PFSK-1 (cell line): ENCODE measurements around the gene HDC.

Source experiments
- FOXP2 ChIP-seq: optimal IDR thresholded peaks from 2 replicates; pipeline ENCODE3; 2011; ENCODE audit warnings: borderline replicate concordance, control low read depth, inconsistent platforms; ENCODE audit not compliant: insufficient read depth; ENCODE audit errors: extremely low read length, extremely low read depth
- POLR2AphosphoS5 ChIP-seq: IDR thresholded peaks from 2 replicates; pipeline ENCODE4 v1.6.1; 2012; ENCODE audit warnings: low read depth, mild to moderate bottlenecking, control low read depth, low read length, moderate library complexity
- SIN3A ChIP-seq: IDR thresholded peaks from 2 replicates; pipeline ENCODE4 v1.6.1; 2012; ENCODE audit warnings: mild to moderate bottlenecking, low read length, moderate library complexity, borderline replicate concordance; ENCODE audit not compliant: insufficient read depth
- TAF1 ChIP-seq: IDR thresholded peaks from 2 replicates; pipeline ENCODE4 v1.6.1; 2012; ENCODE audit warnings: low read length, control low read depth, borderline replicate concordance; ENCODE audit not compliant: insufficient read depth
- TF ChIP-seq, protein P1 (sequence below), 2 experiments: IDR thresholded peaks; 2 replicates each; pipeline versions ENCODE4 v1.6.1 to v1.8.0; 2011 to 2012; ENCODE audit warnings: low read depth in 2 of 2, low read length in 2 of 2, control low read depth in 1 of 2, inconsistent platforms in 1 of 2, mild to moderate bottlenecking in 1 of 2, moderate library complexity in 1 of 2; ENCODE audit not compliant: insufficient read depth in 1 of 2

Gene HDC

DNA sequence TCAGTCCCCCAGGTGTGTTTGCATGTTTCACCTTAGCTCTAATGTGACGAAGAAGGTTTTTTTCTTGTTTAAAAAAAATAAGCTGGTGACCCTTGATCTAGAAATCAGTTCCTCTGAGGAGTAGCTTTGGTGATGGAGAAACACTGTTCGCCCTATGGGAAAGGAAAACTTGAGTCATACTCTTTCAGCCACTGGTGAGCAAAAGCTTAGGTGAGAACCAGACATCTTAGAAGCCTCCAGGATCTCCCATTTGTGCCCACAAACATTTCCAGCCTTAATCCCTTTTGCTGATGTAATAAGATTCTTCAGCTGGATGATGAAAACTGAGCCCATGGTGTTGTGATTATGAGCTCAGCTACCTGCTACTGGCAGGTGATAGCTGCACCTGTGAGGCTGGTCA lies 45.7 kb downstream of the HDC start:
- TF ChIP-seq, protein P1, sequence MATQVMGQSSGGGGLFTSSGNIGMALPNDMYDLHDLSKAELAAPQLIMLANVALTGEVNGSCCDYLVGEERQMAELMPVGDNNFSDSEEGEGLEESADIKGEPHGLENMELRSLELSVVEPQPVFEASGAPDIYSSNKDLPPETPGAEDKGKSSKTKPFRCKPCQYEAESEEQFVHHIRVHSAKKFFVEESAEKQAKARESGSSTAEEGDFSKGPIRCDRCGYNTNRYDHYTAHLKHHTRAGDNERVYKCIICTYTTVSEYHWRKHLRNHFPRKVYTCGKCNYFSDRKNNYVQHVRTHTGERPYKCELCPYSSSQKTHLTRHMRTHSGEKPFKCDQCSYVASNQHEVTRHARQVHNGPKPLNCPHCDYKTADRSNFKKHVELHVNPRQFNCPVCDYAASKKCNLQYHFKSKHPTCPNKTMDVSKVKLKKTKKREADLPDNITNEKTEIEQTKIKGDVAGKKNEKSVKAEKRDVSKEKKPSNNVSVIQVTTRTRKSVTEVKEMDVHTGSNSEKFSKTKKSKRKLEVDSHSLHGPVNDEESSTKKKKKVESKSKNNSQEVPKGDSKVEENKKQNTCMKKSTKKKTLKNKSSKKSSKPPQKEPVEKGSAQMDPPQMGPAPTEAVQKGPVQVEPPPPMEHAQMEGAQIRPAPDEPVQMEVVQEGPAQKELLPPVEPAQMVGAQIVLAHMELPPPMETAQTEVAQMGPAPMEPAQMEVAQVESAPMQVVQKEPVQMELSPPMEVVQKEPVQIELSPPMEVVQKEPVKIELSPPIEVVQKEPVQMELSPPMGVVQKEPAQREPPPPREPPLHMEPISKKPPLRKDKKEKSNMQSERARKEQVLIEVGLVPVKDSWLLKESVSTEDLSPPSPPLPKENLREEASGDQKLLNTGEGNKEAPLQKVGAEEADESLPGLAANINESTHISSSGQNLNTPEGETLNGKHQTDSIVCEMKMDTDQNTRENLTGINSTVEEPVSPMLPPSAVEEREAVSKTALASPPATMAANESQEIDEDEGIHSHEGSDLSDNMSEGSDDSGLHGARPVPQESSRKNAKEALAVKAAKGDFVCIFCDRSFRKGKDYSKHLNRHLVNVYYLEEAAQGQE (IDR thresholded peaks at IDR 0.05; ENCODE audit: insufficient read depth in 1 of 2, low read depth in 2 of 2, low read length in 2 of 2): no peak
- TF ChIP-seq TAF1: no peak
- TF ChIP-seq SIN3A: no peak
- TF ChIP-seq POLR2AphosphoS5: no peak
- no peak for TF ChIP-seq FOXP2

DNA sequence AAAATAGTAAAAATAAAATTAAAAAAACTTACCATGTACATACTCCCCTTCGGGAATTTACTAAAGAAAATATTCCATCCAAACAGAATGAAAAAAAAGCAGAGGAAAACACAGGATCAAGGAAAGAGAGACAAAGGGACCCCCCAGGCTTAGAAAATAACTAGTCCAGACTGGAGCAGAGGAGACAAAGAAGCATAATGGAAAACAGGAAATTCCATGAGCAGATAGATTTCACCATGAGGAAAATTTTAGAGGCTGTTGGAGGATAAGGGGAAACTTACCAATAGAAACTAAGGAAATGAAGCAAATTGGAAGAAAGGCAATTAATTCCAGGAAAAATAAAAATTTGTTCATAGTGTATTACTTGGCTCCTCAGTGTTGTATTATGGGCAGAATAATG lies 46.8 kb downstream of the HDC start:
- TF ChIP-seq FOXP2: no peak
- TF ChIP-seq TAF1: no peak
- no peak for TF ChIP-seq POLR2AphosphoS5
- TF ChIP-seq, protein P1 (IDR thresholded peaks at IDR 0.05; ENCODE audit: insufficient read depth in 1 of 2, low read depth in 2 of 2, low read length in 2 of 2): no peak

DNA sequence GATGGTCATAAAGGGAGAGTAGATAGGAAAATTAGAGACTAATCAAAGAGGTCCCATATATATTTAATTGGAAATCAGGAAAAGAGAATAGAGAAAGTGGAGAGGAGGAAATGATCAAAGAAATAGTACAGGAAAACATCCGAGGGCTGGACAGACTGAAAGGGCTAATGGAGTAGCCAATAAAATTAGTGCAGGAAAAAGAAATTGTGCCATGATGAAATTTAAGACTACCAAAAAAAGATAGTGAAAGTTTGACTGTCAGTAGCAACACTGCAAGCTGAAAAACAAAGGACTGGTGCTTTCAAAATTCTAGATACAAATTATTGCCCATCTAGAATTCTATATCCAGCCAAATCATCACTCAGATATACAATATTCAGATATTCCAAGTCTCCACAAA lies 47.2 kb downstream of the HDC start:
- TF ChIP-seq POLR2AphosphoS5: no peak
- TF ChIP-seq TAF1: no peak
- no peak for TF ChIP-seq SIN3A
- TF ChIP-seq FOXP2: no peak
- TF ChIP-seq, protein P1 (IDR thresholded peaks at IDR 0.05; ENCODE audit: insufficient read depth in 1 of 2, low read depth in 2 of 2, low read length in 2 of 2): no peak

DNA sequence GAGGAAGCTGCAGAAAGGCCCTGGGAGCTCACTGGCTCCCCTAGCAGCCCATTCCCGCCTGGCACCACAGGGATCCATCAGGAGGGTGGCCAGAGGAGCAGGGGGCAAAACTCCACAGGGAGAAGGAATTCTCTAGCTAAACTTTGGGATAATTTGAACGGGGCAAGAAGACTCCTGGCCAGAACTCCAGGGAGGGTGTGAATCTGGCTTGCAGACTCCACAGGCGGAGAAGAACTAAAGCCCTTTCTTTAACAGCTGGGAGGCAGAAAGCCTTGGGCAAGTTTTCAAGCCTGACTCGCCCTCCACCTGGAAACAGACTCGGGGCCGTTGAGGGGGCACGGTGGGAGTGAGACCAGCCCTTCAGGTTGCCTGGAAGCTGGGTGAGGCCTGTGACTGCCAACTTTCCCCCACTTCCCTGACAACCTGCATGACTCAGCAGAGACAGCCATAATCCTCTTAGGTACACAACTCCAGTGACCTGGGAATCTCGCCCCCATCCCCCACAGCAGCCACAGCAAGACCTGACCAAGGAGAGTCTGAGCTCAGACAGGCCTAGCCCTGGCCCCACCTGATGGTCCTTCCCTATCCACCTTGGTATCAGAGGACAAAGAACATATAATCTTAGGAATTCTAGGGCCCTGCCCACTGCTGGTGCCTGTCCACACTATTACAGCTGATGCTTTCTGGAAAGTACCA lies 54.9 kb downstream of the HDC start:
- TF ChIP-seq, protein P1 (IDR thresholded peaks at IDR 0.05; ENCODE audit: insufficient read depth in 1 of 2, low read depth in 2 of 2, low read length in 2 of 2): no peak
- no peak for TF ChIP-seq FOXP2
- TF ChIP-seq SIN3A: no peak
- TF ChIP-seq POLR2AphosphoS5: no peak
- no peak for TF ChIP-seq TAF1

DNA sequence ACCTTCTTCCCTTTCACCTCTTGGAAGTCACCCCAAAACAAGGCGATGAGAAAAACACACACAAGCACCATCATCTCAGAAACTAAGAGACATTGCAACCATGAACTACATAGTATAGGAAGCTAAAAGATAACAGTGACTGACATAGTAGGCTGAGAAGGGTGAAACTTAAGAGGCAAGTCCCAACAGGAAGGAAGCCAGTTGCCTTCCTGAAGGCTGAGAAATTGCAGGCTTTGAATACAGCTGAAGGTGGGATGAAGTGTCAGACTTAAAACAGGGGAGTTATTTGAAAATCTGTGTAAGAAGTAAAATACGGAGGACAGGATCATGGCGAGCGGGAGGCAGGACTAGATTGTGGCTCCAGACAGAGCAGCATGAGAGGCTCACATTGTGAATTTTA lies 55.7 kb downstream of the HDC start:
- TF ChIP-seq, protein P1 (IDR thresholded peaks at IDR 0.05; ENCODE audit: insufficient read depth in 1 of 2, low read depth in 2 of 2, low read length in 2 of 2): no peak
- TF ChIP-seq POLR2AphosphoS5 (no peak), FOXP2 (no peak), SIN3A (no peak), TAF1 (no peak)
